VCaP (cell line): ENCODE data around the gene IFI6.
"Not testable (repeated sequence)": the region's sequence is repeated elsewhere in the genome, so short reads cannot be mapped to it uniquely, and the experiment has no call there.

ENCODE experiments used
- H3K27ac ChIP-seq: fragments of 450-650 bp; 2 replicates; pipeline ENCODE4 v1.5.1; 2017
- TF ChIP-seq, protein P1 (sequence below): fragments of 450-650 bp; conservative IDR thresholded peaks from 2 replicates; pipeline ENCODE4 v1.5.1; 2017; ENCODE audit warnings: mild to moderate bottlenecking, moderate library complexity

The IFI6 gene

DNA sequence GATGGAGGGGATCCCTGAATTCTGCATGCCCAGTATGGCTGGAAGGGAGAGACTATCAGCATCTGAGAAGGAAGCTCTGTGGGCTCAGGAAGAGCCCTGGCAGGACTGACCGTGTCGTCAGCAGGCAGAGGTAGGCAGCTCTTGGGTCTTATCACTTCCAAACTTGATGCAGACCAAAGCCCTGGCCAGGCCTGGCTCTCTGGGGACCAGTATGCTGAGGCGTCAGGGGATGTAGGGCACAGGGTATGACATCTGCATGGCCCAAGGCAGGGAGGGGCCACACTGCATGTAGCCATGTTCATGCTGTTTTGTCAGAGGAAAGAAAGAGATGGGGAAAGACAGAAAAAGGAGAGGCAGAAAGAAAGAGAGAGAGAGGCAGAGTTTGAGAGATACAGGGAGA lies 43.3 kb downstream of the IFI6 start:
- no peak overlapping the region for H3K27ac ChIP-seq
- TF ChIP-seq, protein P1, sequence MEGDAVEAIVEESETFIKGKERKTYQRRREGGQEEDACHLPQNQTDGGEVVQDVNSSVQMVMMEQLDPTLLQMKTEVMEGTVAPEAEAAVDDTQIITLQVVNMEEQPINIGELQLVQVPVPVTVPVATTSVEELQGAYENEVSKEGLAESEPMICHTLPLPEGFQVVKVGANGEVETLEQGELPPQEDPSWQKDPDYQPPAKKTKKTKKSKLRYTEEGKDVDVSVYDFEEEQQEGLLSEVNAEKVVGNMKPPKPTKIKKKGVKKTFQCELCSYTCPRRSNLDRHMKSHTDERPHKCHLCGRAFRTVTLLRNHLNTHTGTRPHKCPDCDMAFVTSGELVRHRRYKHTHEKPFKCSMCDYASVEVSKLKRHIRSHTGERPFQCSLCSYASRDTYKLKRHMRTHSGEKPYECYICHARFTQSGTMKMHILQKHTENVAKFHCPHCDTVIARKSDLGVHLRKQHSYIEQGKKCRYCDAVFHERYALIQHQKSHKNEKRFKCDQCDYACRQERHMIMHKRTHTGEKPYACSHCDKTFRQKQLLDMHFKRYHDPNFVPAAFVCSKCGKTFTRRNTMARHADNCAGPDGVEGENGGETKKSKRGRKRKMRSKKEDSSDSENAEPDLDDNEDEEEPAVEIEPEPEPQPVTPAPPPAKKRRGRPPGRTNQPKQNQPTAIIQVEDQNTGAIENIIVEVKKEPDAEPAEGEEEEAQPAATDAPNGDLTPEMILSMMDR = no peak

DNA sequence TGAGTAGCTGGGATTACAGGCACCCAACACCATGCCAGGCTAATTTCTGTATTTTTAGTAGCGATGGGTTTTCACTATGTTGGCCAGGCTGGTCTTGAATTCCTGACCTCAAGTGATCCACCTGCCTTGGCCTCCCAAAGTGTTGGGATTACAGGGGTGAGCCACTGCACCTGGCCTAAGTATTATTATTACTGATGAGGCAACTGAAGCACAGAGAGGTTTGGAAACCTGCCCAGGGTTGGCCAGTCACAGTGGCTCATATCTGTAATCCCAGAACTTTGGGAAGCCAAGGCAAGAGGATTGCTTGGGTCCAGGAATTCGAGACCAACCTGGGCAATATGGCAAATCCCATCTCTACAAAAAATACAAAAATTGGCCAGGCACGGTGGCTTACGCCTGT lies 44.3 kb downstream of the IFI6 start:
- not testable (repeated sequence) for H3K27ac ChIP-seq

- TF ChIP-seq, protein P1 = no peak
- H3K27ac ChIP-seq = no peak overlapping the region
Measured at GRCh38 chr1:27627061-27627460, 44.9 kb downstream of the IFI6 start.

GRCh38 chr1:27626031-27626935 lies 45.7 kb downstream of the IFI6 start:
- H3K27ac ChIP-seq = no peak overlapping the region

GRCh38 chr1:27624467-27625178 lies 47.4 kb downstream of the IFI6 start:
- no peak overlapping the region for H3K27ac ChIP-seq
- TF ChIP-seq, protein P1 = no peak

More at GRCh38 chr1:27626031-27626935, 45.7 kb downstream of the IFI6 start:
- TF ChIP-seq, protein P1 = no peak

- TF ChIP-seq, protein P1 = no peak
- H3K27ac ChIP-seq = no peak overlapping the region
Measured at GRCh38 chr1:27623327-27624212, 48.4 kb downstream of the IFI6 start.

- TF ChIP-seq, protein P1 = no peak
- H3K27ac ChIP-seq = no peak overlapping the region
Measured at GRCh38 chr1:27622828-27623227, 49.2 kb downstream of the IFI6 start.
